A549 (cell line): ENCODE measurements around the gene CDR2.

Experiments used
- CEBPB ChIP-seq, 2 experiments: fragments of >200 bp in 1 of 2; sonication (Bioruptor Twin) in 1 of 2; formaldehyde crosslinking in 1 of 2; IDR thresholded peaks; 2 replicates each; pipeline ENCODE4 v1.6.1; 2012 to 2016
- CHD2 ChIP-seq: fragments of 150-350 bp; IDR thresholded peaks from 2 replicates; pipeline ENCODE4 v1.6.1; 2014; ENCODE audit warnings: low read length; ENCODE audit not compliant: partially characterized antibody
- CHD4 ChIP-seq: fragments of 200-600 bp; sonication (generic); IDR thresholded peaks from 2 replicates; pipeline ENCODE4 v1.6.1; 2016; ENCODE audit warnings: antibody characterized with exemption, mild to moderate bottlenecking, borderline replicate concordance
- CTCF ChIP-seq: fragments of >200 bp; sonication (Bioruptor Twin); formaldehyde crosslinking; IDR thresholded peaks from 3 replicates; pipeline ENCODE4 v1.5.1; 2016
- POLR2A ChIP-seq: IDR thresholded peaks from 2 replicates; pipeline ENCODE4 v1.6.1; 2012; ENCODE audit warnings: mild to moderate bottlenecking, low read length
- SMC3 ChIP-seq: fragments of >200 bp; sonication (Bioruptor Twin); formaldehyde crosslinking; IDR thresholded peaks from 3 replicates; pipeline ENCODE4 v1.6.1; 2018; ENCODE audit warnings: inconsistent platforms
- SREBF2 ChIP-seq: fragments of 450-650 bp; IDR thresholded peaks from 2 replicates; pipeline ENCODE4 v1.6.1; 2014; ENCODE audit warnings: mild to moderate bottlenecking, moderate library complexity
- ZFP36 ChIP-seq: fragments of 450-650 bp; IDR thresholded peaks from 2 replicates; pipeline ENCODE4 v1.6.1; 2014; ENCODE audit warnings: borderline replicate concordance; ENCODE audit not compliant: partially characterized antibody
- TF ChIP-seq, protein P1 (sequence below): fragments of 450-650 bp; IDR thresholded peaks from 2 replicates; pipeline ENCODE4 v1.6.1; 2014; ENCODE audit warnings: antibody characterized with exemption
- TF ChIP-seq, protein P2 (sequence below): IDR thresholded peaks from 2 replicates; pipeline ENCODE4 v1.6.1; 2012

GRCh38 chr16:22394121-22394520 is 19.7 kb upstream of the CDR2 start:
- no peak for TF ChIP-seq CHD2
- TF ChIP-seq, protein P1, sequence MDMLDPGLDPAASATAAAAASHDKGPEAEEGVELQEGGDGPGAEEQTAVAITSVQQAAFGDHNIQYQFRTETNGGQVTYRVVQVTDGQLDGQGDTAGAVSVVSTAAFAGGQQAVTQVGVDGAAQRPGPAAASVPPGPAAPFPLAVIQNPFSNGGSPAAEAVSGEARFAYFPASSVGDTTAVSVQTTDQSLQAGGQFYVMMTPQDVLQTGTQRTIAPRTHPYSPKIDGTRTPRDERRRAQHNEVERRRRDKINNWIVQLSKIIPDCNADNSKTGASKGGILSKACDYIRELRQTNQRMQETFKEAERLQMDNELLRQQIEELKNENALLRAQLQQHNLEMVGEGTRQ: no peak
- TF ChIP-seq CTCF: no peak
- TF ChIP-seq CEBPB (IDR thresholded peaks at IDR 0.05): no peak
- no peak for TF ChIP-seq SREBF2
- TF ChIP-seq POLR2A: no peak
- TF ChIP-seq, protein P2, sequence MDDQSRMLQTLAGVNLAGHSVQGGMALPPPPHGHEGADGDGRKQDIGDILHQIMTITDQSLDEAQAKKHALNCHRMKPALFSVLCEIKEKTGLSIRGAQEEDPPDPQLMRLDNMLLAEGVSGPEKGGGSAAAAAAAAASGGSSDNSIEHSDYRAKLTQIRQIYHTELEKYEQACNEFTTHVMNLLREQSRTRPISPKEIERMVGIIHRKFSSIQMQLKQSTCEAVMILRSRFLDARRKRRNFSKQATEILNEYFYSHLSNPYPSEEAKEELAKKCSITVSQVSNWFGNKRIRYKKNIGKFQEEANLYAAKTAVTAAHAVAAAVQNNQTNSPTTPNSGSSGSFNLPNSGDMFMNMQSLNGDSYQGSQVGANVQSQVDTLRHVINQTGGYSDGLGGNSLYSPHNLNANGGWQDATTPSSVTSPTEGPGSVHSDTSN: no peak
- TF ChIP-seq ZFP36: no peak
- TF ChIP-seq CHD4: no peak
- TF ChIP-seq SMC3: no peak
